Erythroblast (primary cell): ENCODE data around the gene SPATA25.

Source experiments
- DNase-seq, 2 experiments: peaks; one replicate each; lab custom pipeline; 2025; lab: John Stamatoyannopoulos, UW
- GATA1 ChIP-seq: IDR thresholded peaks from 2 replicates; pipeline ENCODE4 v1.6.1; 2011; ENCODE audit warnings: low read depth, mild to moderate bottlenecking, control low read depth, low read length, moderate library complexity
- POLR2A ChIP-seq: IDR thresholded peaks from 2 replicates; pipeline ENCODE4 v1.6.1; 2011; ENCODE audit warnings: mild to moderate bottlenecking, low read length

SPATA25 gene

GRCh38 chr20:45920462-45921336 lies 33.3 kb upstream of the SPATA25 start:
- no peak for TF ChIP-seq GATA1
- TF ChIP-seq POLR2A = no peak
- no peak for DNase-seq

- no peak for DNase-seq
- TF ChIP-seq POLR2A (no peak), GATA1 (no peak)
Measured at GRCh38 chr20:45919542-45920399, 32.3 kb upstream of the SPATA25 start.

GRCh38 chr20:45918779-45919537 lies 31.5 kb upstream of the SPATA25 start:
- DNase-seq = no peak

GRCh38 chr20:45918182-45918737 lies 30.8 kb upstream of the SPATA25 start:
- TF ChIP-seq GATA1 (no peak), POLR2A (no peak)
- DNase-seq = no peak

More at GRCh38 chr20:45918779-45919537, 31.5 kb upstream of the SPATA25 start:
- TF ChIP-seq GATA1 = no peak
- no peak for TF ChIP-seq POLR2A

GRCh38 chr20:45917790-45918141 lies 30.3 kb upstream of the SPATA25 start:
- TF ChIP-seq POLR2A (no peak), GATA1 (no peak)

GRCh38 chr20:45913116-45913515 lies 25.7 kb upstream of the SPATA25 start:
- TF ChIP-seq GATA1 (no peak), POLR2A (no peak)
- DNase-seq = no peak

More at GRCh38 chr20:45917790-45918141, 30.3 kb upstream of the SPATA25 start:
- DNase-seq = no peak

- DNase-seq = no peak
- TF ChIP-seq GATA1 = no peak
- TF ChIP-seq POLR2A = no peak
Measured at GRCh38 chr20:45912344-45912682, 24.9 kb upstream of the SPATA25 start.

GRCh38 chr20:45911486-45912343 lies 24.3 kb upstream of the SPATA25 start, which contains the start of gene PLTP:
TSS of gene PLTP (minus strand) at chr20:45912155. CDS start at chr20:45911452, 703 bp downstream.
- peak; percentile 66 to 69 for DNase-seq
- peak; percentile 9 for TF ChIP-seq POLR2A
- no peak for TF ChIP-seq GATA1

- TF ChIP-seq POLR2A (peak; percentile 64), GATA1 (no peak)
- peak; percentile 100 for DNase-seq
Measured at GRCh38 chr20:45910670-45911485, 23.5 kb upstream of the SPATA25 start.

GRCh38 chr20:45909817-45910669 lies 22.6 kb upstream of the SPATA25 start:
- TF ChIP-seq POLR2A (no peak), GATA1 (no peak)
- DNase-seq = peak in 1 of 2 experiments; percentile 30

- DNase-seq = no peak
- no peak for TF ChIP-seq GATA1
- TF ChIP-seq POLR2A = no peak
Measured at GRCh38 chr20:45909336-45909808, 21.9 kb upstream of the SPATA25 start.
